HG02588 (cell line): Measurements from ENCODE around the gene FA2H.
A peak's percentile ranks its signal among the peaks of the same experiment; 100 is the strongest.
"Not testable (repeated sequence)": the region's sequence is repeated elsewhere in the genome, so short reads cannot be mapped to it uniquely, and the experiment has no call there.

Experiments used
- ATAC-seq: cut with Tn5 transposase; IDR thresholded peaks from one replicate; pipeline ENCODE4 v1.9.1; 2021; ENCODE audit warnings: mild to moderate bottlenecking, moderate library complexity; ENCODE audit not compliant: unreplicated experiment

FA2H gene

GRCh38 chr16:74774223-74775139 is at the start of gene FA2H:
FA2H (minus strand) TSS chr16:74774820; CDS start chr16:74774755, 65 bp downstream.
- peak; percentile 81 for ATAC-seq

GRCh38 chr16:74817851-74818250 is 43.2 kb upstream of the FA2H start:
- ATAC-seq, result no peak

- peak; percentile 97 for ATAC-seq
Observed at GRCh38 chr16:74813109-74813641, 38.6 kb upstream of the FA2H start.

GRCh38 chr16:74811911-74812310 is 37.3 kb upstream of the FA2H start:
- no peak for ATAC-seq

- not testable (repeated sequence) for ATAC-seq
Observed at GRCh38 chr16:74811216-74811615, 36.6 kb upstream of the FA2H start.

GRCh38 chr16:74807052-74807646 is 32.5 kb upstream of the FA2H start:
- no peak for ATAC-seq

- ATAC-seq, result no peak
Observed at GRCh38 chr16:74800216-74800871, 25.7 kb upstream of the FA2H start.

GRCh38 chr16:74797414-74797813 is 22.8 kb upstream of the FA2H start:
- ATAC-seq, result no peak

- no peak for ATAC-seq
Observed at GRCh38 chr16:74795104-74795503, 20.5 kb upstream of the FA2H start.

GRCh38 chr16:74794668-74795067 is 20.0 kb upstream of the FA2H start:
- no peak for ATAC-seq

- no peak for ATAC-seq
Observed at GRCh38 chr16:74793571-74793970, 19.0 kb upstream of the FA2H start.

- no peak for ATAC-seq
Observed at GRCh38 chr16:74792225-74792624, 17.6 kb upstream of the FA2H start.

GRCh38 chr16:74791749-74792148 is 17.1 kb upstream of the FA2H start:
- ATAC-seq, result not testable (repeated sequence)

- no peak for ATAC-seq
Observed at GRCh38 chr16:74788108-74788507, 13.5 kb upstream of the FA2H start.

- no peak for ATAC-seq
Observed at GRCh38 chr16:74785031-74785430, 10.4 kb upstream of the FA2H start.

GRCh38 chr16:74778646-74779045 is 4.0 kb upstream of the FA2H start:
- no peak for ATAC-seq

- no peak for ATAC-seq
Observed at GRCh38 chr16:74776926-74777325, 2.3 kb upstream of the FA2H start.

- no peak for ATAC-seq
Observed at GRCh38 chr16:74775255-74775654, 635 bp upstream of the FA2H start.

- ATAC-seq, result no peak
Observed at GRCh38 chr16:74773446-74774222, 986 bp downstream of the FA2H start.

- ATAC-seq, result peak; percentile 74
Observed at GRCh38 chr16:74771656-74772315, 2.8 kb downstream of the FA2H start.
